Gastrocnemius medialis (tissue), 4 donors: ENCODE data around the gene ROBO1. TPM values are rescaled to one million over a fixed set of nuclear protein-coding genes. Genes with fewer than 3 reads are reported as not detected.

Experiments used
- ATAC-seq, 2 donors: fragments of 150-250 bp; one replicate each; pipeline ENCODE4 v1.9.1; 2016
- DNase-seq, 2 donors: peaks; one replicate each; pipeline ENCODE4 v3.0.0-alpha.2; 2019
- H3K27ac ChIP-seq, 4 donors: fragments of 200-600 bp; sonication (generic); 1 replicate in 1 of 4; 2 replicates in 3 of 4; pipeline ENCODE4 v1.5.1; 2016 to 2018; ENCODE audit warnings: mild to moderate bottlenecking in 2 of 4, moderate library complexity in 1 of 4
- H3K27me3 ChIP-seq, 3 donors: fragments of 200-600 bp; sonication (generic) in 2 of 3; 1 replicate in 1 of 3; 2 replicates in 2 of 3; pipeline versions ENCODE4 v1.5.1 to v1.6.0; 2016 to 2019; ENCODE audit warnings: mild to moderate bottlenecking in 1 of 3, moderate library complexity in 1 of 3
- H3K36me3 ChIP-seq, 2 donors: fragments of 200-600 bp; sonication (generic) in 1 of 2; one replicate each; pipeline ENCODE4 v1.5.1; 2017 to 2018
- H3K4me1 ChIP-seq, 2 donors: fragments of 200-600 bp; sonication (generic) in 1 of 2; one replicate each; pipeline ENCODE4 v1.5.1; 2016 to 2017; ENCODE audit warnings: mild to moderate bottlenecking in 2 of 2
- H3K4me3 ChIP-seq, 4 donors: fragments of 200-600 bp; sonication (generic) in 3 of 4; 1 replicate in 1 of 4; 2 replicates in 3 of 4; pipeline ENCODE4 v1.5.1; 2016 to 2019; ENCODE audit warnings: mild to moderate bottlenecking in 2 of 4
- H3K9me3 ChIP-seq, 3 donors: fragments of 200-600 bp; sonication (generic) in 2 of 3; 1 replicate in 1 of 3; 2 replicates in 2 of 3; pipeline ENCODE4 v1.5.1; 2016 to 2019
- CTCF ChIP-seq, 5 experiments: fragments of 450-650 bp in 3 of 5; fragments of 200-600 bp in 2 of 5; sonication (generic) in 2 of 5; IDR thresholded peaks in 4 of 5; conservative IDR thresholded peaks in 1 of 5; 1 replicate in 4 of 5; 2 replicates in 1 of 5; pipeline ENCODE4 v1.5.1; 2016 to 2019; ENCODE audit warnings: antibody characterized with exemption in 5 of 5, mild to moderate bottlenecking in 3 of 5, moderate library complexity in 3 of 5
- POLR2A ChIP-seq, 2 donors: fragments of 450-650 bp; IDR thresholded peaks; one replicate each; pipeline ENCODE4 v1.6.1; 2017; ENCODE audit warnings: antibody characterized with exemption in 2 of 2, mild to moderate bottlenecking in 2 of 2, moderate library complexity in 2 of 2
- in situ Hi-C, 4 donors: fragments of 200-750 bp; cut with MboI; loops; one replicate each; pipeline versions ENCODE4 v1.15.0 to v1.8.0; 2017; ENCODE audit warnings: low sequenced_read_pairs in 4 of 4
- intact Hi-C: fragments of 100-400 bp; cut with DNase I; formaldehyde crosslinking; loops from one replicate; pipeline ENCODE4 v1.15.1; 2023; ENCODE audit warnings: low total_unique reads
- total RNA-seq, 4 donors: library from RNA; depleted of rRNA; stranded (reverse); fragments of >200 nt; gene quantifications; one replicate each; pipeline versions ENCODE4 v1.1.0 to v1.2.3, GENCODE V29; 2016

The ROBO1 gene
- total RNA-seq, 4 donors from 2014 or later = 4.2 to 16.0 (median 9.5) TPM

- H3K4me3 ChIP-seq = no peak overlapping the region
- in situ Hi-C loops (no loop called here), intact Hi-C loops (no loop called here)
- ATAC-seq = no peak
- no peaks in the 10 kb centered on the region for H3K9me3 ChIP-seq
- no peaks in the 10 kb centered on the region for H3K27me3 ChIP-seq
- DNase-seq = no peak
- H3K27ac ChIP-seq = no peak overlapping the region
- no peak for TF ChIP-seq CTCF (IDR thresholded peaks at IDR 0.05 in 4 of 5, conservative IDR thresholded peaks at IDR 0.05 in 1 of 5)
- TF ChIP-seq POLR2A (IDR thresholded peaks at IDR 0.05) = no peak
- no peaks in the 10 kb centered on the region for H3K4me1 ChIP-seq
- no peaks in the 10 kb centered on the region for H3K36me3 ChIP-seq
Measured at GRCh38 chr3:79286882-79287281, 480.9 kb downstream of the ROBO1 start.

- H3K27ac ChIP-seq = no peak overlapping the region
- no peaks in the 10 kb centered on the region for H3K36me3 ChIP-seq
- no peaks in the 10 kb centered on the region for H3K9me3 ChIP-seq
- in situ Hi-C loops = no loop called here
- TF ChIP-seq CTCF (IDR thresholded peaks at IDR 0.05 in 4 of 5, conservative IDR thresholded peaks at IDR 0.05 in 1 of 5) (no peak), POLR2A (IDR thresholded peaks at IDR 0.05) (no peak)
- no peak for ATAC-seq
- no peaks in the 10 kb centered on the region for H3K4me1 ChIP-seq
- intact Hi-C loops = no loop called here
- no peak overlapping the region for H3K4me3 ChIP-seq
- no peaks in the 10 kb centered on the region for H3K27me3 ChIP-seq
- no peak for DNase-seq
Measured at GRCh38 chr3:79285871-79286270, 481.9 kb downstream of the ROBO1 start.

GRCh38 chr3:79285380-79285779 lies 482.4 kb downstream of the ROBO1 start:
- H3K36me3 ChIP-seq = no peaks in the 10 kb centered on the region
- no peaks in the 10 kb centered on the region for H3K9me3 ChIP-seq
- in situ Hi-C loops (no loop called here), intact Hi-C loops (no loop called here)
- H3K4me1 ChIP-seq = no peaks in the 10 kb centered on the region
- DNase-seq (no peak), ATAC-seq (no peak)
- TF ChIP-seq CTCF (IDR thresholded peaks at IDR 0.05 in 4 of 5, conservative IDR thresholded peaks at IDR 0.05 in 1 of 5) (no peak), POLR2A (IDR thresholded peaks at IDR 0.05) (no peak)
- H3K27me3 ChIP-seq = no peaks in the 10 kb centered on the region
- H3K4me3 ChIP-seq = no peak overlapping the region
- H3K27ac ChIP-seq = no peak overlapping the region

GRCh38 chr3:79284781-79285180 lies 483.0 kb downstream of the ROBO1 start:
- H3K4me3 ChIP-seq = no peak overlapping the region
- H3K9me3 ChIP-seq = no peaks in the 10 kb centered on the region
- no peaks in the 10 kb centered on the region for H3K36me3 ChIP-seq
- in situ Hi-C loops (no loop called here), intact Hi-C loops (no loop called here)
- H3K27me3 ChIP-seq = no peaks in the 10 kb centered on the region
- no peaks in the 10 kb centered on the region for H3K4me1 ChIP-seq
- no peak for TF ChIP-seq CTCF (IDR thresholded peaks at IDR 0.05 in 4 of 5, conservative IDR thresholded peaks at IDR 0.05 in 1 of 5)
- TF ChIP-seq POLR2A (IDR thresholded peaks at IDR 0.05) = no peak
- DNase-seq = no peak
- no peak overlapping the region for H3K27ac ChIP-seq
- no peak for ATAC-seq

GRCh38 chr3:79278681-79279080 lies 489.1 kb downstream of the ROBO1 start:
- H3K9me3 ChIP-seq = no peaks in the 10 kb centered on the region
- H3K4me3 ChIP-seq = no peak overlapping the region
- H3K4me1 ChIP-seq = no peaks in the 10 kb centered on the region
- intact Hi-C loops = no loop called here
- TF ChIP-seq CTCF (IDR thresholded peaks at IDR 0.05 in 4 of 5, conservative IDR thresholded peaks at IDR 0.05 in 1 of 5) = no peak
- no peak for TF ChIP-seq POLR2A (IDR thresholded peaks at IDR 0.05)
- DNase-seq (no peak), ATAC-seq (no peak)
- no peaks in the 10 kb centered on the region for H3K27me3 ChIP-seq
- H3K36me3 ChIP-seq = no peaks in the 10 kb centered on the region
- in situ Hi-C loops = no loop called here
- H3K27ac ChIP-seq = no peak overlapping the region
